ENCODE data around the gene CDH7.

- TF ChIP-seq CTCF (conservative IDR thresholded peaks at IDR 0.05) (no peak), ZFX (IDR thresholded peaks at IDR 0.05) (no peak)
Observed at GRCh38 chr18:65768120-65768778, 17.4 kb downstream of the CDH7 start.

All from C4-2B (cell line).